OCI-LY7 (cell line): ENCODE measurements around the gene PAXX.

ENCODE experiments used
- EZH2phosphoT487 ChIP-seq: fragments of 200-600 bp; sonication (generic); IDR thresholded peaks from 2 replicates; pipeline ENCODE4 v1.6.1; 2018; ENCODE audit warnings: low read depth, borderline replicate concordance, mild to moderate bottlenecking, mixed run types, antibody characterized with exemption, low read length, moderate library complexity, mixed read lengths
- TF ChIP-seq, protein P1 (sequence below): fragments of 200-600 bp; sonication (generic); conservative IDR thresholded peaks from 2 replicates; pipeline ENCODE4 v1.5.1; 2014; ENCODE audit warnings: mild to moderate bottlenecking, antibody characterized with exemption, low read length, moderate library complexity, mixed read lengths

DNA sequence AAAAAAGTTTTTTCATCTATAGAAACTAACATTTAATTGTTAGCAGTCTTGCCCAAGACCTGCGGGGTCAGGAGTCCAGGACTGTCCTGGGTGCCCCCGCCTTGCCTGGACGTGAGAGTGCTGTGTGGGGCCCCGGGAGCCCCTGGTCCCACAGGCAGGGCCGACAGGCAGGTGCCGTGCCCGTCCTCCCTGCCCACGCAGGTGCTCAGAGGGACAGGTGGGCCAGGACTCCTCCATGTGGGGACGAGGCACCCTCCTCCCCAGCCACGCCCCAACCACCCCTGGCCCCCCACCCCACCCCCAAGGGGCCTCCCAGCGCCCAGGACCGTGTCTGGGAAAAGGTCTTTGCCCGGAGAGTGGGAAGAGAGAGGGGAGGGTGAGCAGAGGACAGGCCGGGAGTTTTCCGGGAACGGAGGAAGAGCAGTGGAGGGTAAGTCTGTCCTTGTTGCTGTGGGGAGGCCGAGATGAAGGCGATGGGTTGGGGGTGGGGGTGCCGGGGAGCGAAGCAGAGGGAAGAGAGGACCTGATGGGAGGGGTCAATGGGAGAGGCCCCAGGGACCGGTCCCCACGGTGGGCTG, 42.9 kb upstream of the PAXX start:
- TF ChIP-seq, protein P1, sequence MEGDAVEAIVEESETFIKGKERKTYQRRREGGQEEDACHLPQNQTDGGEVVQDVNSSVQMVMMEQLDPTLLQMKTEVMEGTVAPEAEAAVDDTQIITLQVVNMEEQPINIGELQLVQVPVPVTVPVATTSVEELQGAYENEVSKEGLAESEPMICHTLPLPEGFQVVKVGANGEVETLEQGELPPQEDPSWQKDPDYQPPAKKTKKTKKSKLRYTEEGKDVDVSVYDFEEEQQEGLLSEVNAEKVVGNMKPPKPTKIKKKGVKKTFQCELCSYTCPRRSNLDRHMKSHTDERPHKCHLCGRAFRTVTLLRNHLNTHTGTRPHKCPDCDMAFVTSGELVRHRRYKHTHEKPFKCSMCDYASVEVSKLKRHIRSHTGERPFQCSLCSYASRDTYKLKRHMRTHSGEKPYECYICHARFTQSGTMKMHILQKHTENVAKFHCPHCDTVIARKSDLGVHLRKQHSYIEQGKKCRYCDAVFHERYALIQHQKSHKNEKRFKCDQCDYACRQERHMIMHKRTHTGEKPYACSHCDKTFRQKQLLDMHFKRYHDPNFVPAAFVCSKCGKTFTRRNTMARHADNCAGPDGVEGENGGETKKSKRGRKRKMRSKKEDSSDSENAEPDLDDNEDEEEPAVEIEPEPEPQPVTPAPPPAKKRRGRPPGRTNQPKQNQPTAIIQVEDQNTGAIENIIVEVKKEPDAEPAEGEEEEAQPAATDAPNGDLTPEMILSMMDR: no peak
- no peak for TF ChIP-seq EZH2phosphoT487
